ENCODE data around the gene LRP5.
"Not testable (repeated sequence)": the region's sequence is repeated elsewhere in the genome, so short reads cannot be mapped to it uniquely, and the experiment has no call there.

DNA sequence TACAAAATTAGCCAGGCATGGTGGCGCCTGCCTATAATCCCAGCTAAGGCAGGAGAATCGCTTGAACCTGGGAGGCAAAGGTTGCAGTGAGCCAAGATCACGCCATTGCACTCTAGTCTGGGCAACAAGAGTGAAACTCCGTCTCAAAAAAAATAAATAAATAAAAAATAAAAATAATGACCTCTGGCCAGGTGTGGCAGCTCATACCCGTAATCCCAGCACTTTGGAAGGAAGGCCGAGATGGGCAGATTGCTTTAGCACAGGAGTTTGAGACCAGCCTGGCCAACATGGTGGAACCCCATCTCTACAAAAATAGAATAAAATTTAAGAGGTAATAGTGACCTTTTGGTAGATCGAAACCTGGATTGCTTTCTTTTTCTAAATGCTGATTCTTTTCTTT lies 88.2 kb downstream of the LRP5 start:
- TF ChIP-seq, protein P1, sequence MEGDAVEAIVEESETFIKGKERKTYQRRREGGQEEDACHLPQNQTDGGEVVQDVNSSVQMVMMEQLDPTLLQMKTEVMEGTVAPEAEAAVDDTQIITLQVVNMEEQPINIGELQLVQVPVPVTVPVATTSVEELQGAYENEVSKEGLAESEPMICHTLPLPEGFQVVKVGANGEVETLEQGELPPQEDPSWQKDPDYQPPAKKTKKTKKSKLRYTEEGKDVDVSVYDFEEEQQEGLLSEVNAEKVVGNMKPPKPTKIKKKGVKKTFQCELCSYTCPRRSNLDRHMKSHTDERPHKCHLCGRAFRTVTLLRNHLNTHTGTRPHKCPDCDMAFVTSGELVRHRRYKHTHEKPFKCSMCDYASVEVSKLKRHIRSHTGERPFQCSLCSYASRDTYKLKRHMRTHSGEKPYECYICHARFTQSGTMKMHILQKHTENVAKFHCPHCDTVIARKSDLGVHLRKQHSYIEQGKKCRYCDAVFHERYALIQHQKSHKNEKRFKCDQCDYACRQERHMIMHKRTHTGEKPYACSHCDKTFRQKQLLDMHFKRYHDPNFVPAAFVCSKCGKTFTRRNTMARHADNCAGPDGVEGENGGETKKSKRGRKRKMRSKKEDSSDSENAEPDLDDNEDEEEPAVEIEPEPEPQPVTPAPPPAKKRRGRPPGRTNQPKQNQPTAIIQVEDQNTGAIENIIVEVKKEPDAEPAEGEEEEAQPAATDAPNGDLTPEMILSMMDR (IDR thresholded peaks at IDR 0.05): not testable (repeated sequence)
- not testable (repeated sequence) for TF ChIP-seq POLR2A (IDR thresholded peaks at IDR 0.05)
